Activated T-cell treated with anti-CD3 and anti-CD28 coated beads, Interleukin-2, amount 50 U/mL, for 1 hour (primary cell): ENCODE data around the gene C20orf144.
"Not testable (repeated sequence)": the region's sequence is repeated elsewhere in the genome, so short reads cannot be mapped to it uniquely, and the experiment has no call there.

Source experiments
- DNase-seq: peaks from one replicate; pipeline ENCODE4 v3.0.0-alpha.2; 2020

The C20orf144 gene

DNA sequence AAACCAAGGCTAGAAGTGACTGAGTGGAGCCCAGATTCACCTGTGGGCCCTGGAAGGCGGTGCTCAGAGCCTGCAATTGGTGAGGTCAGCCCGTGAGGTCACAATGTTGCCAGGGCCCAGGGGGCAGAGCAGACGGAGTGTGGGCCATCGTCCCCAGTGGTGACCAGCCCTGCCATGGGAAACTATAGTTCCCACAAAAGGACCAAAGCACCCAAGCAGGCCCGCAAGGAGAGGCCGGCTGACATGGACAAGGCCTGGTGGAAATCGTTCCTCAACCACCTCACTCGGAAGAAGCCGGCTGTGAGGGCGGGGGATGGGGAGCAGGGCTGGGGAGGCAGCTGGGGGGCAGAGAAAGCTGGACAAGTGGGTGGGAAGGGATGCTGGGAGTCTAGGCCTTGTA lies at the start of gene C20orf144:
Gene C20orf144, plus strand, starts transcription at position 156 of the 400 bp plus-strand sequence. Its CDS starts 19 bp downstream, at position 175.
- DNase-seq, result no peak

DNA sequence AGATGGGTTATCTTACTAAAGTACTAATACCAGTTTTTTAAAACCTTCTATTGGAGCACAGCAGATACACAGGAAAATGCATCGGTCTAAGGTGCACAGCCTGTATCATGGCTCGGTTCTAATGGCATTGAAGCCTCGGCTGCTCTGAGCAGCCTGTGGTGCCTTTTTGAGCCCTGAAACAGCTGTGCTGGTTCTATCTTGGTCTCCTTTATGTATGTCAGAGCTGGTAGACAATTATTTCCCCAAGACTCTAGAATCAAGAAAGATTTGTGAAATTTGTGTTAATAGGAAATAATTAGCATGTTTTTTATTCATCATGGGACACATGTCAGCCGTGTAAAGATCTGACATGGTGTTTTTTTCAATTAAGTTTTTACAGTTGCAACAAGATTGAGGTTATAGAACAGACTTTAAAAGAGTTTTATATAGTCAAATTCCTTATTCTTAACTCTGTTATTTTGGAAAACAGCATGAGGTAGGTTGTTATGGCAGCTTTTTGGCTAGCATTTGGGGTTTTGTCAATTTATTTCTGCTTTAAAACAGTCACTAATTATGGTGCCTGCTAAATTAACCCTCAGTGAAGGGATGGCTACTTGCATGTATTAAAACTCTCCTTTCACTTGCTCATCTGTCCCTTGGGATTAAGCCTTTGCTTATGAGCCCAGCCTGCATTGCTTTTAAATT lies 40.3 kb upstream of the C20orf144 start:
- DNase-seq, result no peak

GRCh38 chr20:33622705-33623365 lies 39.3 kb upstream of the C20orf144 start:
- no peak for DNase-seq

GRCh38 chr20:33624399-33624798 lies 37.7 kb upstream of the C20orf144 start:
- DNase-seq, result no peak

DNA sequence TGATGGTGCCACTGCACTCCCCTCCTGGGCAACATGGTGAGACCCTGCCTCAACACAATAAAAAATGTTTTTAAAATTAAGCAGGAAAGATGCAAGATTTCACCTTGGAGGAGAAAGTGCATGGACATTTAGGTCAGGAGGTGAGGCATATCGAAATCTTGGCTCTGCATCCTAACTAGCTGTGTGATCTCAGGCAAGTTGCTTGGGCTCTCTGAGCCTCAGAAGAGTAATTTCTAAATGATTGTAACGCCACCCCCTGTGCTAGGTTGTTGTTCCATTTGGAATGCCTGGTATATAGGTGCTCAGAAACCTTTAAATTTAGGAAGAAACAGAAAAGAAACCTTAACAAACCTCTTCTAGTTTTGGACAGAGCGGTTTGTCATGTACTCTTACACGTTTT lies 35.9 kb upstream of the C20orf144 start:
- DNase-seq, result no peak

DNA sequence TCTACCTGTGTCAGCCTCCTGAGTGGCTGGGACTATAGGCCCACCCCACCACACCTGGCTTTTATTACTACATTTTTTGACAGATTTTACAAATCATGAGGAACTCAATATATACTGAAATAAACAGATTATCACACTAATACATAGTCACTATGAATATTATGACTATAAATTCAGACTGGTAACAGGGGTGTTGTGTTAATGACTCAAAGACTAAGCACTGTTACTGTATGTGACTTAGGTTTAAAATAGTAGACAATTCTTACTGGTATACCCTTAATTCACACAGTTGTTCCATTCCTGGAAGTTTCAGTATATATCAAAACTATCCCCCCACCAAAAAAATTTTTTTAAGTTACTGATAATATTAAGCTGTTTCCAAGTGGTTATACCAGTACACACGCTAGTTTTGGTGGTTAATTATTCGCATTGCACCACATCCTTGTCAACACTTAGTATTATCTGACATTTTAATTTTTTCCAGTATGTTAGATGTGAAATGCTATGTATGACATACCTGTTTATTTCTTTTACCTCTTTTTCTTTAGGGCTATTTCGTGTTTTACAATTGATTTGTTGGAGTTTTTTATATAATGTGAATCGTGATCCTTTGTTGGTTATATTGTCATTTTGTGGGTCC lies 34.4 kb upstream of the C20orf144 start:
- DNase-seq, result no peak

DNA sequence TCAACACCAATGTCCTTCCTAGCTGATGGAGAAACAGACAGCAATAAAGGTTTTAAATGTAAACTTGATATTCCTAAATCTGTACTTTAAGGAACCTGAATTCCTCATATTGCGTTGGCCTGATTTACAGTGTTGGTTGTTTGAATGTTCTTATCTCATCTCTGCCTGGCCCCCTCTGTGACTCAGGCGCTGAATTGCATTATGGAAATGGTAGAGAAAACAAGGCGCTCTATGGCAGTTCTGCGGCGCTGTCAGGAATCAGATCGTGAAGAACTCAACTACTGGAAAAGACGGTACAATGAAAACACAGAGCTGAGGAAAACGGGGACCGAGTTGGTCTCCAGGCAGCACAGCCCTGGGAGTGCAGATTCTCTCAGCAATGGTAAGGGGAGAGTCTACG lies 32.6 kb upstream of the C20orf144 start:
- no peak for DNase-seq

DNA sequence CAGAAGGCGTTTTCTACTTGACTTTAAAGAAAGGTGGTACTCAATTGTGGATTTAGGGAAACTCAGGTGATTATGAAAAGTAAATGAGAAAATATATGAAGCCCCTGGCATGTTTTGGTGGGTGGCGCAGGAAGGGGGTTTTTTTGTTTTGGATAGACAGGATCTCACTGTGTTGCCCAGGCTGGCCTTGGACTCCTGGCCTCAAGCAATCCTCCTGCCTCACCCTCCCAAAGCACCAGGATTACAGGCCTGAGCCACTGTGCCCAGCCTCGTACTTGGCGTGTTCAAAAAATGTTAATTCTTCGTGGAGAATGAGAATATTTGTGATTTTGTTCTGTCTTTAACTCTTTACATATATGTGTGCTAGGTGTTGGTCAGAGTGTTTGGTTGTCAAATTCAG lies 32.1 kb upstream of the C20orf144 start:
- no peak for DNase-seq

- no peak for DNase-seq
These were observed 31.6 kb upstream of the C20orf144 start for GRCh38 chr20:33630507-33630906.

- not testable (repeated sequence) for DNase-seq
These were observed 30.2 kb upstream of the C20orf144 start for GRCh38 chr20:33631910-33632309.

DNA sequence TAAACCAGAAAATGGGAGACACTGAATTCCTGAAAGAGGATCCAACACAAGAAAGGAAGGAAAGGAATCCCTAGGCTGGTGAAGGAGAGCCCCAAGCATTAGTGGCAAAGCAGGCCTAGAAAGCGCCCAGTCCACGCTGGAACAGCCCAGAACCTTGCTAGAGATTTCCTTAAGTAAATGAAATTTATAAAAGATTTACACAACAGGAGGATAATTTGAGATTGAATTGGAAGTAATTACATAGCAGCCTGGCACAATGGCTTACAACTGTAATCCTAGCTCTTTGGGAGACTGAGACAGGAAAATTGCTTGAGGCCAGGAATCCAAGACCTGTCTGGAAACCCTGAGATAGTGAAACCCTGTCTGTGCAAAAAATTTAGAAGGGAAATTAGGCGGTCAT lies 26.8 kb upstream of the C20orf144 start:
- no peak for DNase-seq

- DNase-seq, result no peak
These were observed 25.4 kb upstream of the C20orf144 start for GRCh38 chr20:33636776-33637175.

GRCh38 chr20:33640287-33640686 lies 21.8 kb upstream of the C20orf144 start:
- no peak for DNase-seq

DNA sequence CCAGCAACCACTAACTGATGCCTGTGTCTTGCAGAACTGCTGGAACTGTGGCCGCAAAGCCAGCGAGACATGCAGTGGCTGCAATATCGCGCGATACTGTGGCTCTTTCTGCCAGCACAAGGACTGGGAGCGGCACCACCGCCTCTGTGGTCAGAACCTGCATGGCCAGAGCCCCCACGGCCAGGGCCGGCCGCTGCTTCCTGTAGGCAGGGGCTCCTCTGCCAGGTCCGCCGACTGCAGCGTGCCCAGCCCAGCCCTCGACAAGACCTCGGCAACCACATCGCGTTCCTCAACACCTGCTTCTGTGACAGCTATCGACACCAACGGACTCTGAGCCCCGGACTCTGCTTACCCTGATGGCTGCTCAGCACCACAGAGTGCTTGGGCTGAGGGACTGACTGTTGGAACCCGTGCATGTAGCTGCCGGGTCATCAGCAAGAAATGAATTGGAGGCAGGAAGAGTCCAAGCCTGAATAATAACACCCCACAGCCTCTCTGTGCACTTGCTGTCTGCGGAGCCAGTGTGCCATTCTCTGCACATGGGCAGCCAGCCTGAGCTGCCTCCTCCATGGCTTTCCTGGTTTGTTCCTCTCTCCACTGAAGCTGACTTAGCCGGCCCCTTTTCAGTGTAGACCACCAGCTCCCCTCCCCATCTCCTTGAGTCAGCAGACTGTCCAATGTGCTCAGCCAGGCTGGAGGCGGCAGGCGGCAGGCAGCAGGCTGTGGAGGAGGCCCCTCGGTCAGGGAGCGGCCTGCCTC lies 17.6 kb upstream of the C20orf144 start:
- no peak for DNase-seq

GRCh38 chr20:33645072-33645358 lies 17.1 kb upstream of the C20orf144 start:
- no peak for DNase-seq

DNA sequence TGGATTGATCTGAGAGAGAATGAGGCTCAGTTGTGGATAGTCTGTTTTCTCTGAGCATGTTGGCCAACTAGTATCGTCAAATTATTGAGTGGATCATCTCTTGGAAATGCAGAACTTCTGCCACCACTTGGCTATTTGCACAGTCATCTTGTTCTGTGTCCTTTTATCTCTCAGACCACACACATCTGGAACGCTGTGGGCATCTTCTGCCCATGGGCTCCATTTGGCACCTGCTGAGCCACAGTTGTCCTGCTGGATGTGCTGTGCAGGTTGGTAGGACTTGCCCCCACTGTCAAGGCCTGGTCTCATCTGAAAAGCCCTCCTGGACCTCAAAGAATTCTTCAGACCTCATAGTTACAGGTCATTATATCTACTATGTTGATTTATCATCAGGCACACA lies 16.7 kb upstream of the C20orf144 start:
- no peak for DNase-seq

- no peak for DNase-seq
These were observed 15.9 kb upstream of the C20orf144 start for GRCh38 chr20:33646191-33646590.

DNA sequence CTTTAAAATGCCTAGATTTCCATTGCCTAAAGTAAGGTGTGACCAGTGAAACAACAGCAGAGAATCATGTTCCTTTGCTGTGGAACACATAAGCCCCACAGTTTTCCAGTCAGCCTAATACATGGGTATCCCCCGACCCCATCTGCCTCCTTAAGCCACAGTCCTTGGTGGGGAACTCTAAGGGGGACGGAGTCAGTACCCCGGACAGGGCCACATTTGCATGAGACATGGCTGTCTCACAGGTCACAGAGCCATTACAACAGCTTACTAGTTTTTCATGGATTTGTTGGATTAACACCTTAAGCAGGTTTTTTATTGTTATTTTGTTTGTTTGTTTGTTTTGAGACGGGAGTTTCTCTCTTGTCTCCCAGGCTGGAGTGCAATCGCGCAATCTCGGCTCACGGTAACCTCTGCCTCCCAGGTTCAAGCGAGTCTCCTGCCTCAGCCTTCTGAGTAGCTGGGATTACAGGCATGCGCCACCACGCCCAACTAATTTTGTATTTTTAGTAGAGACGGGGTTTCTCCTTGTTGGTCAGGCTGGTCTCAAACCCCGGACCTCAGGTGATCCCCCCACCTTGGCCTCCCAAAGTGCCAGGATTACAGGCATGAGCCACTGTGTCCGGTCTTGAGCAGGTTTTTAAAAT lies 15.0 kb upstream of the C20orf144 start:
- not testable (repeated sequence) for DNase-seq

- DNase-seq, result no peak
These were observed 14.3 kb upstream of the C20orf144 start for GRCh38 chr20:33647603-33648395.

GRCh38 chr20:33648396-33649004 lies 13.6 kb upstream of the C20orf144 start:
- DNase-seq, result no peak

DNA sequence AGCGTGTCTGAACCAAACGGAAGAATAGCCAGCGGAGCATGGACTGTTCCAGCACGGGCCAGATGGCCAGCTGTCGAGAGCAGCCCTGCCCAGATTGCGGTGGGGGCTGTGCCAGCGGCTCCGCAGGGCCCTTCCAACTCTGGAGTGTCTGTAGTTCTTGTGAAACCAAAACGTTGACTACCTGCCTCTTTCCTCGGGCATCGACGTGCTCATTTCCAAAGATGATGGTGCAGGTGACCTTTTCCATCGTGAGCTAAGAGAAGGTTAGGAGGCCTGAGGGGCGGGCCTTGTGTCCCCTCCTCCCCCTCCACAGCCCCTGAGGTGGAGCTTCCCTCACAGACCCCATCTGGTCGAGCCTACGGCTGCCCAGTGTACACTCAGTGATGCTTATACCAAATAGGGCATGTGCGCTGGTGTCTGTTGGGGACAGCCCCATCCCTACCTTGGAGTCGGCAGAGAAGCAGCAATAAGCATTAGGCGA lies 12.9 kb upstream of the C20orf144 start:
- DNase-seq, result no peak
